NOMO-1 treated with dmso at 0.1 percent for 144 hours (cell line): Measurements from ENCODE around the gene MIA.
"Not testable (repeated sequence)": the region's sequence is repeated elsewhere in the genome, so short reads cannot be mapped to it uniquely, and the experiment has no call there.

Experiments
- DNase-seq: peaks from one replicate; lab custom pipeline; 2025; ENCODE audit not compliant: unreplicated experiment; lab: John Stamatoyannopoulos, UW

The MIA gene

GRCh38 chr19:40774916-40775631 lies at the start of gene MIA:
MIA (plus strand) TSS chr19:40775521; CDS start chr19:40775543, 22 bp downstream.
- DNase-seq, result no peak

- DNase-seq, result no peak
Observed at GRCh38 chr19:40726279-40726678, 49.0 kb upstream of the MIA start.

- DNase-seq, result not testable (repeated sequence)
Observed at GRCh38 chr19:40730065-40730464, 45.3 kb upstream of the MIA start.

- not testable (repeated sequence) for DNase-seq
Observed at GRCh38 chr19:40732304-40732703, 43.0 kb upstream of the MIA start.

GRCh38 chr19:40733149-40733548 lies 42.2 kb upstream of the MIA start:
- no peak for DNase-seq

- DNase-seq, result no peak
Observed at GRCh38 chr19:40735013-40735771, 40.1 kb upstream of the MIA start.

- DNase-seq, result no peak
Observed at GRCh38 chr19:40736661-40737060, 38.7 kb upstream of the MIA start.

- DNase-seq, result no peak
Observed at GRCh38 chr19:40737102-40737644, 38.1 kb upstream of the MIA start.

- no peak for DNase-seq
Observed at GRCh38 chr19:40739030-40739839, 36.1 kb upstream of the MIA start.

GRCh38 chr19:40739871-40740703 lies 35.2 kb upstream of the MIA start:
- no peak for DNase-seq

- no peak for DNase-seq
Observed at GRCh38 chr19:40740747-40741146, 34.6 kb upstream of the MIA start.

GRCh38 chr19:40741527-40742390 lies 33.6 kb upstream of the MIA start:
- DNase-seq, result no peak

GRCh38 chr19:40742477-40742876 lies 32.8 kb upstream of the MIA start:
- DNase-seq, result no peak

- DNase-seq, result no peak
Observed at GRCh38 chr19:40742886-40743285, 32.4 kb upstream of the MIA start.

GRCh38 chr19:40743926-40744325 lies 31.4 kb upstream of the MIA start:
- DNase-seq, result no peak

GRCh38 chr19:40744554-40745401 lies 30.5 kb upstream of the MIA start:
- DNase-seq, result no peak

- DNase-seq, result no peak
Observed at GRCh38 chr19:40745402-40745780, 29.9 kb upstream of the MIA start.

- DNase-seq, result no peak
Observed at GRCh38 chr19:40747536-40747935, 27.8 kb upstream of the MIA start.
